H1 (cell line): ENCODE data around the gene ALS2CL. TPM values are rescaled to one million over a fixed set of nuclear protein-coding genes. Genes with fewer than 3 reads are reported as not detected.

Experiments
- CTCF ChIA-PET: fragments of 300-600 bp; sonication (Branson Sonifier 250); formaldehyde crosslinking; loops from one replicate; lab custom pipeline; 2021; ENCODE audit not compliant: partially characterized antibody; lab: Charles Lee
- POLR2A ChIA-PET: fragments of 300-600 bp; sonication (Branson Sonifier 250); formaldehyde crosslinking; loops from one replicate; lab custom pipeline; 2021; ENCODE audit warnings: inconsistent platforms; ENCODE audit not compliant: partially characterized antibody; lab: Charles Lee
- DNase-seq, 2 experiments: peaks; one replicate each; pipeline versions ENCODE4 v3.0.0 to v3.0.0-alpha.2; 2010 to 2022; ENCODE audit warnings: low spot score in 2 of 2, low read depth in 1 of 2, mixed read lengths in 1 of 2
- FAIRE-seq: peaks from 2 replicates; lab custom pipeline; 2011; peaks lifted over from hg19 to GRCh38; lab: Jason Lieb, UNC
- H2AFZ ChIP-seq: 2 replicates; pipeline ENCODE4 v1.8.1; 2012; ENCODE audit warnings: low read length, inconsistent platforms
- H2AK5ac ChIP-seq: 2 replicates; pipeline ENCODE4 v1.6.1; 2013; ENCODE audit warnings: low read depth, low read length
- H2BK120ac ChIP-seq: replicated peaks from 2 replicates; pipeline ENCODE3; 2013; ENCODE audit warnings: low read depth, low read length, inconsistent platforms
- H2BK12ac ChIP-seq: 2 replicates; pipeline ENCODE4 v1.6.1; 2013; ENCODE audit warnings: low read depth, low read length
- H2BK15ac ChIP-seq: 2 replicates; pipeline ENCODE4 v1.6.1; 2013; ENCODE audit warnings: low read length
- H2BK20ac ChIP-seq: 2 replicates; pipeline ENCODE4 v1.6.1; 2013; ENCODE audit warnings: low read length
- H2BK5ac ChIP-seq: 2 replicates; pipeline ENCODE4 v1.6.1; 2013; ENCODE audit warnings: low read depth, low read length
- H3K14ac ChIP-seq: 2 replicates; pipeline ENCODE4 v1.6.1; 2013; ENCODE audit warnings: inconsistent platforms; ENCODE audit not compliant: insufficient read length
- H3K18ac ChIP-seq: 2 replicates; pipeline ENCODE4 v1.6.1; 2013; ENCODE audit warnings: low read length; ENCODE audit errors: extremely low read depth
- H3K23ac ChIP-seq: 2 replicates; pipeline ENCODE4 v1.6.1; 2013; ENCODE audit warnings: inconsistent platforms; ENCODE audit not compliant: insufficient read length
- H3K23me2 ChIP-seq: 2 replicates; pipeline ENCODE4 v1.6.1; 2013; ENCODE audit warnings: low read depth, low read length
- H3K27ac ChIP-seq: 2 replicates; pipeline ENCODE4 v1.6.1; 2011; ENCODE audit warnings: low read depth, low read length, inconsistent platforms
- H3K27me3 ChIP-seq, 4 experiments: replicated peaks in 1 of 4; 1 replicate in 1 of 4; 2 replicates in 3 of 4; pipeline versions ENCODE4 v1.6.1 to v1.8.1; 2011 to 2013; ENCODE audit warnings: low read length in 3 of 4, mild to moderate bottlenecking in 3 of 4, inconsistent platforms in 2 of 4, mixed read lengths in 2 of 4, moderate library complexity in 1 of 4; ENCODE audit not compliant: control insufficient read depth in 3 of 4, insufficient read depth in 3 of 4; ENCODE audit errors: extremely low read depth in 1 of 4
- H3K36me3 ChIP-seq, 4 experiments: 2 replicates each; pipeline versions ENCODE4 v1.6.1 to v1.8.1; 2011 to 2013; ENCODE audit warnings: mild to moderate bottlenecking in 4 of 4, low read length in 3 of 4, moderate library complexity in 2 of 4, control low read depth in 1 of 4, inconsistent platforms in 1 of 4; ENCODE audit not compliant: insufficient read depth in 4 of 4, control insufficient read depth in 2 of 4
- H3K4ac ChIP-seq: replicated peaks from 2 replicates; pipeline ENCODE3; 2013; ENCODE audit warnings: low read length, low read depth, mixed read lengths, inconsistent platforms; ENCODE audit not compliant: insufficient read length
- H3K4me1 ChIP-seq, 4 experiments: replicated peaks in 1 of 4; 1 replicate in 1 of 4; 2 replicates in 3 of 4; pipeline versions ENCODE4 v1.6.1 to v1.8.1; 2011 to 2013; ENCODE audit warnings: low read length in 3 of 4, inconsistent platforms in 2 of 4, mixed read lengths in 1 of 4; ENCODE audit not compliant: insufficient read depth in 4 of 4, control insufficient read depth in 3 of 4
- H3K4me2 ChIP-seq, 2 experiments: 2 replicates each; pipeline versions ENCODE4 v1.6.1 to v1.8.1; 2011 to 2013; ENCODE audit warnings: low read depth in 2 of 2, low read length in 2 of 2, control low read depth in 1 of 2, inconsistent platforms in 1 of 2, mild to moderate bottlenecking in 1 of 2; ENCODE audit not compliant: insufficient read depth in 1 of 2
- H3K4me3 ChIP-seq, 4 experiments: fragments of 200-600, 300-600 bp in 1 of 4; sonication (generic), shearing (Covaris generic), sonication (Bioruptor Twin) in 1 of 4; 2 replicates each; pipeline versions ENCODE4 v1.5.1 to v1.8.1; 2011 to 2016; ENCODE audit warnings: low read length in 4 of 4, low read depth in 3 of 4, control low read depth in 2 of 4, inconsistent platforms in 2 of 4, mild to moderate bottlenecking in 2 of 4, mixed read lengths in 1 of 4, moderate library complexity in 1 of 4; ENCODE audit not compliant: insufficient read depth in 2 of 4; ENCODE audit errors: extremely low read depth in 1 of 4
- H3K56ac ChIP-seq: replicated peaks from 2 replicates; pipeline ENCODE3; 2013; ENCODE audit warnings: low read depth, mild to moderate bottlenecking, mixed read lengths, low read length, inconsistent platforms; ENCODE audit not compliant: insufficient read length
- H3K79me1 ChIP-seq: 2 replicates; pipeline ENCODE4 v1.6.1; 2013; ENCODE audit warnings: low read depth, low read length, control low read depth
- H3K79me2 ChIP-seq, 2 experiments: 2 replicates each; pipeline versions ENCODE4 v1.6.1 to v1.8.1; 2012 to 2013; ENCODE audit warnings: low read length in 2 of 2, mild to moderate bottlenecking in 2 of 2, inconsistent platforms in 1 of 2; ENCODE audit not compliant: insufficient read depth in 2 of 2, control insufficient read depth in 1 of 2
- H3K9ac ChIP-seq, 4 experiments: replicated peaks in 1 of 4; 1 replicate in 1 of 4; 2 replicates in 3 of 4; pipeline versions ENCODE4 v1.6.1 to v1.8.1; 2011 to 2013; ENCODE audit warnings: low read depth in 3 of 4, low read length in 3 of 4, control low read depth in 2 of 4, mild to moderate bottlenecking in 2 of 4, moderate library complexity in 2 of 4, inconsistent platforms in 1 of 4; ENCODE audit errors: extremely low read depth in 1 of 4
- H3K9me3 ChIP-seq, 2 experiments: 2 replicates each; pipeline versions ENCODE4 v1.6.1 to v1.8.1; 2012 to 2013; ENCODE audit warnings: mild to moderate bottlenecking in 2 of 2, moderate library complexity in 2 of 2, control low read depth in 1 of 2, inconsistent platforms in 1 of 2, low read depth in 1 of 2, low read length in 1 of 2, mixed read lengths in 1 of 2; ENCODE audit not compliant: insufficient read depth in 2 of 2
- H4K20me1 ChIP-seq, 2 experiments: replicated peaks in 1 of 2; 2 replicates each; pipeline versions ENCODE3 to v1.8.1; 2011 to 2013; ENCODE audit warnings: inconsistent platforms in 2 of 2, low read length in 2 of 2, mild to moderate bottlenecking in 1 of 2; ENCODE audit not compliant: insufficient read depth in 2 of 2, control insufficient read depth in 1 of 2
- H4K5ac ChIP-seq: 2 replicates; pipeline ENCODE4 v1.6.1; 2013; ENCODE audit warnings: low read length, low read depth, mixed read lengths, inconsistent platforms; ENCODE audit not compliant: insufficient read length
- H4K8ac ChIP-seq: 2 replicates; pipeline ENCODE4 v1.8.0; 2013; ENCODE audit warnings: mild to moderate bottlenecking, moderate library complexity, low read length, inconsistent platforms; ENCODE audit not compliant: insufficient read depth; ENCODE audit errors: extremely low read depth
- H4K91ac ChIP-seq: replicated peaks from 2 replicates; pipeline ENCODE3; 2013; ENCODE audit warnings: low read length, mixed read lengths, inconsistent platforms; ENCODE audit not compliant: insufficient read length
- CBX8 ChIP-seq: fragments of 300-800, 300-1000 bp; sonication (generic); IDR thresholded peaks from 2 replicates; pipeline ENCODE4 v1.7.1; 2016; ENCODE audit warnings: low read depth, low read length, borderline replicate concordance
- FOSL1 ChIP-seq: IDR thresholded peaks from 2 replicates; pipeline ENCODE4 v1.6.1; 2011; ENCODE audit warnings: mild to moderate bottlenecking, low read depth, low read length, moderate library complexity; ENCODE audit not compliant: insufficient read depth
- WGBS, 2 experiments: shearing (Covaris generic) in 1 of 2; methylation state at CpG; one replicate each; pipeline versions ENCODE4 v1.1.6 to v1.1.7; 2013 to 2015; ENCODE audit warnings: low lambda C conversion rate in 2 of 2, mixed read lengths in 2 of 2, inconsistent platforms in 1 of 2, low coverage in 1 of 2, missing lambda C conversion rate in 1 of 2; ENCODE audit not compliant: insufficient replicate concordance in 2 of 2, insufficient coverage in 1 of 2, insufficient read length in 1 of 2; ENCODE audit errors: extremely low coverage in 1 of 2, missing lambda C conversion rate in 1 of 2; 5-methylcytosine and 5-hydroxymethylcytosine counted together
- polyA plus RNA-seq, 7 experiments: library from polyadenylated mRNA; depleted of rRNA in 3 of 7; stranded (reverse) in 5 of 7; unstranded in 2 of 7; fragments of >200 nt in 5 of 7; fragments of 200-250 nt in 2 of 7; gene quantifications; 1 replicate in 5 of 7; 2 replicates in 1 of 7; 4 replicates in 1 of 7; pipeline versions ENCODE4 v1.2.1 to v1.2.3, GENCODE V29; 2011 to 2013; ENCODE audit warnings: missing spikeins in 2 of 7, mixed read lengths in 2 of 7
- total RNA-seq: library from RNA; stranded (reverse); fragmentation: NEBNext Ultra II Directional; extraction: Animal tissue kit (Norgen Biotek cat#: 25700); gene quantifications from 2 replicates; pipeline ENCODE4 v1.2.1, GENCODE V29; 2021

Gene ALS2CL
- total and polyA plus RNA-seq, 2 of the 8 experiments (the other 6 are each of a cell fraction or from before 2014, with no cell fraction given), result 4.8 to 5.4 TPM

GRCh38 chr3:46702246-46703012, 8.9 kb upstream of the ALS2CL start:
- no peak for DNase-seq
- TF ChIP-seq CBX8 (no peak), FOSL1 (no peak)
- TF ChIP-seq, all 59 proteins: peak for 0

More at GRCh38 chr3:46702246-46703012, 8.9 kb upstream of the ALS2CL start:
- Histone ChIP-seq H3K14ac (no peak overlapping the region), H3K23me2 (no peaks in the 10 kb centered on the region; the same call in 1 of the 2 replicates), H3K4me3 (no peak overlapping the region), H3K18ac (no peak overlapping the region), H3K56ac (no peak overlapping the region), H3K36me3 (no peaks in the 10 kb centered on the region), H3K9ac (no peak overlapping the region), H3K4me1 (peaks cover 0 to 9% (median 2%) of the 10 kb centered on the region in 4 experiments; a peak in 4 of 7 replicates), H3K79me2 (no peaks in the 10 kb centered on the region), H3K23ac (no peak overlapping the region), H4K5ac (no peak overlapping the region), H3K27me3 (peaks cover 2 to 24% (median 20%) of the 10 kb centered on the region in 4 experiments; a peak in 6 of 7 replicates), H4K8ac (no peak overlapping the region), H2BK12ac (no peak overlapping the region), H3K79me1 (no peaks in the 10 kb centered on the region), H3K4ac (no peak overlapping the region), H2BK5ac (no peak overlapping the region), H2AFZ (no peak overlapping the region), H3K4me2 (no peak overlapping the region; a peak in 1 of 4 replicates), H3K9me3 (no peaks in the 10 kb centered on the region), H2AK5ac (no peak overlapping the region), H3K27ac (no peak overlapping the region), H4K20me1 (peaks cover 2% of the 10 kb centered on the region in 2 experiments), H2BK15ac (no peak overlapping the region), H4K91ac (no peak overlapping the region), H2BK120ac (no peak overlapping the region), H2BK20ac (no peak overlapping the region)
- ChIA-PET POLR2A (interaction anchor here (0.9 to 1.5 kb wide), 3 partner anchors 9 to 210 kb away, joined by 3 to 4 read pairs (median 3); partner anchors contain the start of gene ALS2CL), CTCF (interaction anchor here (0.7 to 3.0 kb wide), 23 partner anchors 8 to 237 kb away, joined by 3 to 17 read pairs (median 4); partner anchors contain the start of genes LTF and PRSS50)
- no peak for FAIRE-seq
- WGBS, 2 experiments, result 93% methylated on average over 4 of the region's 4 CpGs; no CpG with 5 or more reads in 1 of the 2 experiments
